ENCODE measurements around the gene KIF11. TPM values are rescaled to one million over a fixed set of nuclear protein-coding genes. Genes with fewer than 3 reads are reported as not detected.

Gene KIF11
- total and polyA plus RNA-seq, 2 of the 13 experiments (the other 11 are each of a cell fraction or from before 2014, with no cell fraction given): 8.7 to 38.4 TPM

DNA sequence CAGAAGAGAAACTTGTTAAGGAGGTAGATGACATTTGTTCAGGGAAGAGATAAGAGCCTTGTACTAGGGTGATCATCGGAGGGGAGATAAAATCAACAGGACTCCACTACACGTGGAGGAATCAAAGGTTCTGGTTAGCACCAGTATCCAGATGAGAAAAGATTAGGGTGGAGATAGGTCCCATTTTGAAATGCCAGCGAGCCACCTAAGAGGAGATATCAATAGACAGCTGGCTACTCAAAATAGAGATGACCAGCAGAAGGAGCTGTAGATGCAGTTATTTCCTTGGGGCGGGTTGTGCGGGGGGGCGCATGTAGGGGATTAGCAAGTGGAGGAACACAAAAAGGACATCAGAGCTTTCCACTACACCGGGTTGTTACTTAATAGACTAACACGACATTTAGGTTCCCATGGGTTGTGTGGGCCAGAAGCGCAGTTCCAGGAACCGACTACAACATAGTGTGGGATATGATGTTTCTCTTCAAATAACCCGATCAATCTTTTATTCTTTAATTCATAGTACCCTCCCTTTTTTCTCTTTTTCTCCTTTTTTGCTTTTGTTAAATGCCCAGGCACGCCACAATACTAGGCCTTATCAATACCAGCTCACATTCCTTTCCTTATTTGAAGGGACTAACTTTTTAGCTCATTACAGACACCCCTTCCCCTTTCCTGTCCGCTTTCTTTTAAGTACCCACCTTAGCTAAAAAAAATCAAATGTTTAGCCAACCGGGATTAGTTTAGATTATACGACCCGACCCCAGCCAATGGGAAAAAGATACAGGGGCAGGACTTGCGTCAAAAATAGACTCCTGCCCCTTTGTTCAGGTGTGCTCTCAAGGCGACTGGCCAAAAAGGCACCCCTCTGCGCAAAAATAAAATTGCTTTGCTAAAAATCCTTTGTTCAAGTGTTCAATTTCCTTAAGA is 2.0 kb upstream of the KIF11 start (continued):
- TF ChIP-seq BRCA1 (CRISPR knock-in tag; IDR thresholded peaks at IDR 0.05) (no peak), FOSL2 (CRISPR knock-in tag; IDR thresholded peaks at IDR 0.05) (no peak), GFI1 (CRISPR knock-in tag; IDR thresholded peaks at IDR 0.05; ENCODE audit: borderline replicate concordance) (0 out of 2 replicates have a peak, but pooled peaks have one; percentile 51), ZSCAN31 (CRISPR knock-in tag; IDR thresholded peaks at IDR 0.05; ENCODE audit: low read depth) (peak; percentile 61; the same call in 1 of the 2 replicates), RORA (CRISPR knock-in tag; IDR thresholded peaks at IDR 0.05) (no peak; the same call in 1 of the 2 replicates), IKZF4 (CRISPR knock-in tag; IDR thresholded peaks at IDR 0.05; ENCODE audit: borderline replicate concordance, low read depth, not compliant biosample characterization) (no peak), RFX1 (IDR thresholded peaks at IDR 0.05) (no peak), SP140L (CRISPR knock-in tag; IDR thresholded peaks at IDR 0.05; ENCODE audit: borderline replicate concordance) (no peak), ZNF12 (CRISPR knock-in tag; IDR thresholded peaks at IDR 0.05) (no peak), KDM5A (IDR thresholded peaks at IDR 0.05; ENCODE audit: borderline replicate concordance, low read length) (no peak), THAP11 (CRISPR knock-in tag; IDR thresholded peaks at IDR 0.05) (no peak), PHF20 (CRISPR knock-in tag; IDR thresholded peaks at IDR 0.05) (no peak), ZNF510 (CRISPR knock-in tag; IDR thresholded peaks at IDR 0.05; ENCODE audit: low read depth) (0 out of 2 replicates have a peak, but pooled peaks have one; percentile 18), RAD21 (CRISPR knock-in tag; IDR thresholded peaks at IDR 0.05) (peak; percentile 26; the same call in 1 of the 2 replicates)
- TF ChIP-seq, protein P1, sequence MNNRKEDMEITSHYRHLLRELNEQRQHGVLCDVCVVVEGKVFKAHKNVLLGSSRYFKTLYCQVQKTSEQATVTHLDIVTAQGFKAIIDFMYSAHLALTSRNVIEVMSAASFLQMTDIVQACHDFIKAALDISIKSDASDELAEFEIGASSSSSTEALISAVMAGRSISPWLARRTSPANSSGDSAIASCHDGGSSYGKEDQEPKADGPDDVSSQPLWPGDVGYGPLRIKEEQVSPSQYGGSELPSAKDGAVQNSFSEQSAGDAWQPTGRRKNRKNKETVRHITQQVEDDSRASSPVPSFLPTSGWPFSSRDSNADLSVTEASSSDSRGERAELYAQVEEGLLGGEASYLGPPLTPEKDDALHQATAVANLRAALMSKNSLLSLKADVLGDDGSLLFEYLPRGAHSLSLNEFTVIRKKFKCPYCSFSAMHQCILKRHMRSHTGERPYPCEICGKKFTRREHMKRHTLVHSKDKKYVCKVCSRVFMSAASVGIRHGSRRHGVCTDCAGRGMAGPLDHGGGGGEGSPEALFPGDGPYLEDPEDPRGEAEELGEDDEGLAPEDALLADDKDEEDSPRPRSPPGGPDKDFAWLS (CRISPR knock-in tag; IDR thresholded peaks at IDR 0.05; ENCODE audit: borderline replicate concordance): no peak
- TF ChIP-seq, protein P2, sequence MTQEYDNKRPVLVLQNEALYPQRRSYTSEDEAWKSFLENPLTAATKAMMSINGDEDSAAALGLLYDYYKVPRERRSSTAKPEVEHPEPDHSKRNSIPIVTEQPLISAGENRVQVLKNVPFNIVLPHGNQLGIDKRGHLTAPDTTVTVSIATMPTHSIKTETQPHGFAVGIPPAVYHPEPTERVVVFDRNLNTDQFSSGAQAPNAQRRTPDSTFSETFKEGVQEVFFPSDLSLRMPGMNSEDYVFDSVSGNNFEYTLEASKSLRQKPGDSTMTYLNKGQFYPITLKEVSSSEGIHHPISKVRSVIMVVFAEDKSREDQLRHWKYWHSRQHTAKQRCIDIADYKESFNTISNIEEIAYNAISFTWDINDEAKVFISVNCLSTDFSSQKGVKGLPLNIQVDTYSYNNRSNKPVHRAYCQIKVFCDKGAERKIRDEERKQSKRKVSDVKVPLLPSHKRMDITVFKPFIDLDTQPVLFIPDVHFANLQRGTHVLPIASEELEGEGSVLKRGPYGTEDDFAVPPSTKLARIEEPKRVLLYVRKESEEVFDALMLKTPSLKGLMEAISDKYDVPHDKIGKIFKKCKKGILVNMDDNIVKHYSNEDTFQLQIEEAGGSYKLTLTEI (CRISPR knock-in tag; conservative IDR thresholded peaks at IDR 0.05): no peak
- TF ChIP-seq, protein P3, sequence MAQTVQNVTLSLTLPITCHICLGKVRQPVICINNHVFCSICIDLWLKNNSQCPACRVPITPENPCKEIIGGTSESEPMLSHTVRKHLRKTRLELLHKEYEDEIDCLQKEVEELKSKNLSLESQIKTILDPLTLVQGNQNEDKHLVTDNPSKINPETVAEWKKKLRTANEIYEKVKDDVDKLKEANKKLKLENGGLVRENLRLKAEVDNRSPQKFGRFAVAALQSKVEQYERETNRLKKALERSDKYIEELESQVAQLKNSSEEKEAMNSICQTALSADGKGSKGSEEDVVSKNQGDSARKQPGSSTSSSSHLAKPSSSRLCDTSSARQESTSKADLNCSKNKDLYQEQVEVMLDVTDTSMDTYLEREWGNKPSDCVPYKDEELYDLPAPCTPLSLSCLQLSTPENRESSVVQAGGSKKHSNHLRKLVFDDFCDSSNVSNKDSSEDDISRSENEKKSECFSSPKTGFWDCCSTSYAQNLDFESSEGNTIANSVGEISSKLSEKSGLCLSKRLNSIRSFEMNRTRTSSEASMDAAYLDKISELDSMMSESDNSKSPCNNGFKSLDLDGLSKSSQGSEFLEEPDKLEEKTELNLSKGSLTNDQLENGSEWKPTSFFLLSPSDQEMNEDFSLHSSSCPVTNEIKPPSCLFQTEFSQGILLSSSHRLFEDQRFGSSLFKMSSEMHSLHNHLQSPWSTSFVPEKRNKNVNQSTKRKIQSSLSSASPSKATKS (CRISPR knock-in tag; IDR thresholded peaks at IDR 0.05): no peak
- TF ChIP-seq, protein P4, sequence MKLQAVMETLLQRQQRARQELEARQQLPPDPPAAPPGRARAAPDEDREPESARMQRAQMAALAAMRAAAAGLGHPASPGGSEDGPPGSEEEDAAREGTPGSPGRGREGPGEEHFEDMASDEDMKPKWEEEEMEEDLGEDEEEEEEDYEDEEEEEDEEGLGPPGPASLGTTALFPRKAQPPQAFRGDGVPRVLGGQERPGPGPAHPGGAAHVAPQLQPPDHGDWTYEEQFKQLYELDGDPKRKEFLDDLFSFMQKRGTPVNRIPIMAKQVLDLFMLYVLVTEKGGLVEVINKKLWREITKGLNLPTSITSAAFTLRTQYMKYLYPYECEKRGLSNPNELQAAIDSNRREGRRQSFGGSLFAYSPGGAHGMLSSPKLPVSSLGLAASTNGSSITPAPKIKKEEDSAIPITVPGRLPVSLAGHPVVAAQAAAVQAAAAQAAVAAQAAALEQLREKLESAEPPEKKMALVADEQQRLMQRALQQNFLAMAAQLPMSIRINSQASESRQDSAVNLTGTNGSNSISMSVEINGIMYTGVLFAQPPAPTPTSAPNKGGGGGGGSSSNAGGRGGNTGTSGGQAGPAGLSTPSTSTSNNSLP (IDR thresholded peaks at IDR 0.05; ENCODE audit: low read depth, low read length): no peak

All from HepG2 (cell line).